K562 (cell line): ENCODE results near the gene FAM89B. TPM values are rescaled to one million over a fixed set of nuclear protein-coding genes. Genes with fewer than 3 reads are reported as not detected.

Source experiments
- ATF7 ChIP-seq: fragments of 450-650 bp; IDR thresholded peaks from 2 replicates; pipeline ENCODE4 v1.7.1; 2014; ENCODE audit warnings: mild to moderate bottlenecking, moderate library complexity
- BHLHE40 ChIP-seq: IDR thresholded peaks from 2 replicates; pipeline ENCODE4 v1.6.1; 2011; ENCODE audit warnings: low read length, improper control_type of control experiment
- CBX1 ChIP-seq: sonication (generic); IDR thresholded peaks from 2 replicates; pipeline ENCODE4 v1.6.1; 2016; ENCODE audit warnings: antibody characterized with exemption, low read depth, mild to moderate bottlenecking
- CREB1 ChIP-seq, 2 experiments: sonication (generic) in 1 of 2; formaldehyde crosslinking in 1 of 2; IDR thresholded peaks; 2 replicates each; pipeline versions ENCODE4 v1.6.1 to v1.8.0; 2012 to 2022; ENCODE audit warnings: inconsistent platforms in 1 of 2, mild to moderate bottlenecking in 1 of 2, missing genetic modification reagents in 1 of 2, moderate library complexity in 1 of 2
- ELF2 ChIP-seq: fragments of 250-450 bp; sonication (Bioruptor Pico); IDR thresholded peaks from 2 replicates; pipeline ENCODE4 v1.5.0; 2021; ENCODE audit warnings: mild to moderate bottlenecking
- FOS ChIP-seq: IDR thresholded peaks from 3 replicates; pipeline ENCODE4 v1.6.1; 2011; ENCODE audit not compliant: insufficient read length; ENCODE audit errors: extremely low read depth
- HCFC1 ChIP-seq: IDR thresholded peaks from 2 replicates; pipeline ENCODE4 v1.6.1; 2012; ENCODE audit warnings: low read depth, low read length, improper control_type of control experiment
- IFI16 ChIP-seq: fragments of 250-450 bp; sonication (Bioruptor Pico); IDR thresholded peaks from 2 replicates; pipeline ENCODE4 v2.1.2; 2022; ENCODE audit warnings: mild to moderate bottlenecking, inconsistent platforms
- ILF3 ChIP-seq: fragments of 450-650 bp; IDR thresholded peaks from 2 replicates; pipeline ENCODE4 v1.6.1; 2018; ENCODE audit warnings: antibody characterized with exemption, mild to moderate bottlenecking, moderate library complexity, borderline replicate concordance
- LCOR ChIP-seq: sonication (generic); formaldehyde crosslinking; IDR thresholded peaks from 2 replicates; pipeline ENCODE4 v1.8.0; 2022; ENCODE audit warnings: mild to moderate bottlenecking, missing genetic modification reagents
- MBD2 ChIP-seq: sonication (generic); IDR thresholded peaks from 2 replicates; pipeline ENCODE4 v1.6.1; 2016; ENCODE audit warnings: low read depth, borderline replicate concordance
- MTA2 ChIP-seq: fragments of 450-650 bp; IDR thresholded peaks from 2 replicates; pipeline ENCODE4 v1.6.1; 2016; ENCODE audit warnings: low read depth
- MXI1 ChIP-seq: IDR thresholded peaks from 2 replicates; pipeline ENCODE4 v1.6.1; 2011; ENCODE audit warnings: low read depth, mild to moderate bottlenecking, improper control_type of control experiment, low read length
- NFE2 ChIP-seq: IDR thresholded peaks from 2 replicates; pipeline ENCODE4 v1.6.1; 2014; ENCODE audit warnings: antibody characterized with exemption, low read depth
- NFIC ChIP-seq: fragments of 450-650 bp; IDR thresholded peaks from 2 replicates; pipeline ENCODE4 v1.6.1; 2017; ENCODE audit warnings: mild to moderate bottlenecking, inconsistent platforms
- NFRKB ChIP-seq: fragments of 450-650 bp; IDR thresholded peaks from 2 replicates; pipeline ENCODE4 v1.6.1; 2016; ENCODE audit warnings: low read depth
- PHF8 ChIP-seq: fragments of 200-600 bp; sonication (generic); IDR thresholded peaks from 2 replicates; pipeline ENCODE4 v1.6.1; 2012; ENCODE audit warnings: mixed run types, mild to moderate bottlenecking, inconsistent platforms, low read length, moderate library complexity, borderline replicate concordance
- POLR2G ChIP-seq: fragments of 200-400 bp; formaldehyde crosslinking; IDR thresholded peaks from 2 replicates; pipeline ENCODE4 v1.6.1; 2017; ENCODE audit warnings: low read depth, mild to moderate bottlenecking, antibody characterized with exemption, low read length, moderate library complexity
- SIN3A ChIP-seq, 2 experiments: fragments of 150-350 bp in 1 of 2; IDR thresholded peaks; 2 replicates each; pipeline ENCODE4 v1.6.1; 2011 to 2016; ENCODE audit warnings: borderline replicate concordance in 2 of 2, low read depth in 2 of 2, low read length in 2 of 2, mild to moderate bottlenecking in 2 of 2, moderate library complexity in 2 of 2; ENCODE audit not compliant: control insufficient read depth in 1 of 2
- SMC3 ChIP-seq: conservative IDR thresholded peaks from 2 replicates; pipeline ENCODE4 v1.6.1; 2011; ENCODE audit warnings: low read depth, low read length, improper control_type of control experiment; ENCODE audit not compliant: insufficient read depth
- XRCC5 ChIP-seq: fragments of 200-400 bp; formaldehyde crosslinking; IDR thresholded peaks from 2 replicates; pipeline ENCODE4 v1.6.1; 2017; ENCODE audit warnings: low read depth, mild to moderate bottlenecking, low read length
- ZNF644 ChIP-seq: fragments of 200-800 bp; sonication (Bioruptor generic); IDR thresholded peaks from 2 replicates; pipeline ENCODE4 v1.6.1; 2016; ENCODE audit warnings: low read depth, missing genetic modification characterization, missing compliant biosample characterization
- polyA plus RNA-seq, 8 experiments: library from polyadenylated mRNA; depleted of rRNA in 4 of 8; stranded (reverse) in 5 of 8; unstranded in 3 of 8; fragments of >200 nt; fragmentation: Nextera tagmentation in 2 of 8; fragmentation: Illumina TruSeq in 1 of 8; extraction: Ambion mirVana in 2 of 8; extraction: Trizol in 1 of 8; gene quantifications; 2 replicates each; pipeline versions ENCODE4 v1.2.1 to v1.2.3, GENCODE V29; 2011 to 2014; ENCODE audit warnings: inconsistent platforms in 1 of 8, missing spikeins in 1 of 8
- total RNA-seq, 7 experiments: library from RNA; depleted of rRNA in 6 of 7; stranded (reverse); fragments of >200 nt in 6 of 7; fragmentation: Illumina TruSeq in 2 of 7; extraction: Trizol in 2 of 7; gene quantifications; 2 replicates each; pipeline versions ENCODE4 v1.2.1 to v1.2.3, GENCODE V29; 2011 to 2021; ENCODE audit warnings: low replicate concordance in 1 of 7
- TF ChIP-seq, protein P1 (sequence below): fragments of 450-650 bp; IDR thresholded peaks from 2 replicates; pipeline ENCODE4 v1.6.1; 2016; ENCODE audit warnings: missing biosample characterization, missing genetic modification characterization
- TF ChIP-seq, protein P2 (sequence below): fragments of 250-450 bp; sonication (Bioruptor Pico); IDR thresholded peaks from 2 replicates; pipeline ENCODE4 v1.6.1; 2021; ENCODE audit warnings: mild to moderate bottlenecking
- TF ChIP-seq, protein P3 (sequence below): IDR thresholded peaks from 2 replicates; pipeline ENCODE4 v1.6.1; 2012; ENCODE audit warnings: low read depth, low read length, improper control_type of control experiment, borderline replicate concordance
- TF ChIP-seq, protein P4 (sequence below): fragments of 450-650 bp; IDR thresholded peaks from 2 replicates; pipeline ENCODE4 v1.6.1; 2016; ENCODE audit warnings: low read depth, mild to moderate bottlenecking, moderate library complexity

The FAM89B gene
- total and polyA plus RNA-seq, 9 of the 15 experiments (the other 6 are each of a cell fraction or from before 2014, with no cell fraction given), result 0.32 to 27.6 (median 11.9) TPM

DNA sequence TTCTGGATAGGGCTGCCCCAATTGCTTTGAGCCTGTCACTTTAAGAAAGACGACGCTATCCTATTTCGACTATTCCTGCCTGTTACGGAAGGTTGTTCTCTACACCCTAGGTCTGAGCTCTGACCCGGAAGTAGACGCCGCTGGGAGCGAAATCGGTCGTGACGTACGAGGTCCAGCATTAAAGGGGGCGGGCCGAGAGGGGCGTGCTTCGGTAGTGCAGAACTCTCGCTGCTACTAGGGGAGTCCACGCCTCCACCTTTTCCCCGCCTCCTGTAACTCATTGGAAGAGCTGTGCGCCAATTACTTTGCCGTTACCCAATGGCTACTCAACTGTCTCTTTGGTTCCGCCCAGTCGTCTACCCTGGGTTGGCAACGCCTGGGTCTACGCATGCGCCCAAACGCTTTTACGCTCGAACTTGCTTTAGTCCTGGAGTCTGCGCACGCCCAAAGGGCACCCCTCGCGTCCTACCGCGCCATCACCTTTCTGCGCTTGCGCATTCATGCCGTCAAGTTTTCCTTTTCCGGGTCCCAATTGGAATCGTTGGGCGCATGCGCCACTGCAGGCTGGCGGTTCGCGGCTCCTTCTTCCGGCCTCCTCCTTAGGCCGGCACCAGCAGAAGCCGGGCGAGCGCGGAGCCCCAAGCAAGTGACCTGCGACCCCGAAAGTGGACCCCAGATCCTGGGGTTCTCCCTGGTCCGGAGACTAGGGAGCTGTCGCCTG is 43.1 kb downstream of the FAM89B start, which contains the start of gene PCNX3 (continued):
- TF ChIP-seq MXI1 (peak; percentile 85), MBD2 (peak; percentile 98), SIN3A (IDR thresholded peaks at IDR 0.05; ENCODE audit: borderline replicate concordance in 2 of 2, control insufficient read depth in 1 of 2, low read depth in 2 of 2, low read length in 2 of 2) (peak; percentile 66 to 92), XRCC5 (peak; percentile 90), ILF3 (no peak), SMC3 (no peak), ZNF644 (tag) (no peak), LCOR (no peak), FOS (peak; percentile 98), CBX1 (no peak), MTA2 (peak; percentile 84), ATF7 (peak; percentile 93), BHLHE40 (peak; percentile 34; the same call in 1 of the 2 replicates), CREB1 (IDR thresholded peaks at IDR 0.05) (peak; percentile 88), CREB1 (CRISPR knock-in tag; IDR thresholded peaks at IDR 0.05) (peak; percentile 95), ELF2 (CRISPR knock-in tag) (peak; percentile 30; the same call in 1 of the 2 replicates), POLR2G (peak; percentile 82), NFE2 (0 out of 2 replicates have a peak, but pooled peaks have one; percentile 25), PHF8 (peak; percentile 83), NFIC (no peak), IFI16 (CRISPR knock-in tag) (no peak), HCFC1 (peak; percentile 88), NFRKB (no peak)
- TF ChIP-seq, protein P1, sequence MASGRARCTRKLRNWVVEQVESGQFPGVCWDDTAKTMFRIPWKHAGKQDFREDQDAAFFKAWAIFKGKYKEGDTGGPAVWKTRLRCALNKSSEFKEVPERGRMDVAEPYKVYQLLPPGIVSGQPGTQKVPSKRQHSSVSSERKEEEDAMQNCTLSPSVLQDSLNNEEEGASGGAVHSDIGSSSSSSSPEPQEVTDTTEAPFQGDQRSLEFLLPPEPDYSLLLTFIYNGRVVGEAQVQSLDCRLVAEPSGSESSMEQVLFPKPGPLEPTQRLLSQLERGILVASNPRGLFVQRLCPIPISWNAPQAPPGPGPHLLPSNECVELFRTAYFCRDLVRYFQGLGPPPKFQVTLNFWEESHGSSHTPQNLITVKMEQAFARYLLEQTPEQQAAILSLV (tag), result no peak
- TF ChIP-seq, protein P2, sequence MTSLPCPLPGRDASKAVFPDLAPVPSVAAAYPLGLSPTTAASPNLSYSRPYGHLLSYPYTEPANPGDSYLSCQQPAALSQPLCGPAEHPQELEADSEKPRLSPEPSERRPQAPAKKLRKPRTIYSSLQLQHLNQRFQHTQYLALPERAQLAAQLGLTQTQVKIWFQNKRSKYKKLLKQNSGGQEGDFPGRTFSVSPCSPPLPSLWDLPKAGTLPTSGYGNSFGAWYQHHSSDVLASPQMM (CRISPR knock-in tag), result no peak
- TF ChIP-seq, protein P3, sequence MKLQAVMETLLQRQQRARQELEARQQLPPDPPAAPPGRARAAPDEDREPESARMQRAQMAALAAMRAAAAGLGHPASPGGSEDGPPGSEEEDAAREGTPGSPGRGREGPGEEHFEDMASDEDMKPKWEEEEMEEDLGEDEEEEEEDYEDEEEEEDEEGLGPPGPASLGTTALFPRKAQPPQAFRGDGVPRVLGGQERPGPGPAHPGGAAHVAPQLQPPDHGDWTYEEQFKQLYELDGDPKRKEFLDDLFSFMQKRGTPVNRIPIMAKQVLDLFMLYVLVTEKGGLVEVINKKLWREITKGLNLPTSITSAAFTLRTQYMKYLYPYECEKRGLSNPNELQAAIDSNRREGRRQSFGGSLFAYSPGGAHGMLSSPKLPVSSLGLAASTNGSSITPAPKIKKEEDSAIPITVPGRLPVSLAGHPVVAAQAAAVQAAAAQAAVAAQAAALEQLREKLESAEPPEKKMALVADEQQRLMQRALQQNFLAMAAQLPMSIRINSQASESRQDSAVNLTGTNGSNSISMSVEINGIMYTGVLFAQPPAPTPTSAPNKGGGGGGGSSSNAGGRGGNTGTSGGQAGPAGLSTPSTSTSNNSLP, result no peak
- TF ChIP-seq, protein P4, sequence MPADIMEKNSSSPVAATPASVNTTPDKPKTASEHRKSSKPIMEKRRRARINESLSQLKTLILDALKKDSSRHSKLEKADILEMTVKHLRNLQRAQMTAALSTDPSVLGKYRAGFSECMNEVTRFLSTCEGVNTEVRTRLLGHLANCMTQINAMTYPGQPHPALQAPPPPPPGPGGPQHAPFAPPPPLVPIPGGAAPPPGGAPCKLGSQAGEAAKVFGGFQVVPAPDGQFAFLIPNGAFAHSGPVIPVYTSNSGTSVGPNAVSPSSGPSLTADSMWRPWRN, result no peak
